Upper lobe of right lung (tissue), 1 donor: ENCODE data around the gene CPNE1. TPM values are rescaled to one million over a fixed set of nuclear protein-coding genes. Genes with fewer than 3 reads are reported as not detected.

Source experiments
- ATAC-seq: fragments of 200-7000 bp; cut with Tn5 transposase; one replicate; pipeline ENCODE4 v1.9.1; 2020; ENCODE audit warnings: mild to moderate bottlenecking, moderate library complexity
- DNase-seq: peaks from one replicate; pipeline ENCODE4 v3.0.0-alpha.2; 2020
- H3K27ac ChIP-seq: fragments of 200-600 bp; one replicate; pipeline ENCODE4 v1.8.0; 2022
- H3K27me3 ChIP-seq: fragments of 200-600 bp; one replicate; pipeline ENCODE4 v1.8.0; 2022; ENCODE audit warnings: mild to moderate bottlenecking
- H3K36me3 ChIP-seq: fragments of 200-600 bp; one replicate; pipeline ENCODE4 v1.8.0; 2022
- H3K4me1 ChIP-seq: fragments of 200-600 bp; one replicate; pipeline ENCODE4 v1.8.0; 2022
- H3K4me3 ChIP-seq: fragments of 200-600 bp; one replicate; pipeline ENCODE4 v1.8.0; 2022; ENCODE audit warnings: mild to moderate bottlenecking
- H3K9me3 ChIP-seq: fragments of 200-600 bp; one replicate; pipeline ENCODE4 v1.8.0; 2022
- CTCF ChIP-seq: fragments of 200-600 bp; IDR thresholded peaks from one replicate; pipeline ENCODE4 v1.8.0; 2022; ENCODE audit warnings: antibody characterized with exemption
- intact Hi-C: fragments of 100-400 bp; cut with DNase I; formaldehyde crosslinking; loops from one replicate; pipeline ENCODE4 v1.11.0; 2022
- total RNA-seq: library from RNA; stranded (reverse); fragmentation: NEBNext Ultra II Directional; extraction: Animal tissue kit (Norgen Biotek cat#: 25700); gene quantifications from one replicate; pipeline ENCODE4 v1.2.1, GENCODE V29; 2021
- donor health status: DM: no; HTN: yes; CAD: no; lungs with severe emphysema.

The CPNE1 gene
- total RNA-seq, 1 donor from 2014 or later: 179 TPM

GRCh38 chr20:35698298-35699126 is 33.8 kb upstream of the CPNE1 start:
- no peaks in the 10 kb centered on the region for H3K27me3 ChIP-seq
- intact Hi-C loops: no loop called here
- peaks cover 53% of the 10 kb centered on the region for H3K36me3 ChIP-seq
- no peak for TF ChIP-seq CTCF
- peak overlapping the region; percentile 69 for H3K4me3 ChIP-seq
- H3K4me1 ChIP-seq: peaks cover 17% of the 10 kb centered on the region
- ATAC-seq (peak; percentile 48), DNase-seq (peak; percentile 28)
- peak overlapping the region; percentile 87 for H3K27ac ChIP-seq
- H3K9me3 ChIP-seq: no peaks in the 10 kb centered on the region

GRCh38 chr20:35697696-35698297 is 33.1 kb upstream of the CPNE1 start:
- H3K9me3 ChIP-seq: no peaks in the 10 kb centered on the region
- no peak overlapping the region for H3K4me3 ChIP-seq
- H3K36me3 ChIP-seq: peaks cover 53% of the 10 kb centered on the region
- TF ChIP-seq CTCF: no peak
- DNase-seq: peak; percentile 21
- ATAC-seq: no peak
- H3K4me1 ChIP-seq: peaks cover 17% of the 10 kb centered on the region
- intact Hi-C loops: no loop called here
- H3K27ac ChIP-seq: no peak overlapping the region
- no peaks in the 10 kb centered on the region for H3K27me3 ChIP-seq

GRCh38 chr20:35695978-35696377 is 31.3 kb upstream of the CPNE1 start:
- peaks cover 17% of the 10 kb centered on the region for H3K4me1 ChIP-seq
- peaks cover 51% of the 10 kb centered on the region for H3K36me3 ChIP-seq
- no peak overlapping the region for H3K27ac ChIP-seq
- DNase-seq (no peak), ATAC-seq (no peak)
- no peak overlapping the region for H3K4me3 ChIP-seq
- H3K27me3 ChIP-seq: no peaks in the 10 kb centered on the region
- no peak for TF ChIP-seq CTCF
- intact Hi-C loops: no loop called here
- H3K9me3 ChIP-seq: no peaks in the 10 kb centered on the region

- no peaks in the 10 kb centered on the region for H3K27me3 ChIP-seq
- ATAC-seq (no peak), DNase-seq (no peak)
- H3K36me3 ChIP-seq: peaks cover 58% of the 10 kb centered on the region
- H3K27ac ChIP-seq: no peak overlapping the region
- intact Hi-C loops: no loop called here
- peaks cover 13% of the 10 kb centered on the region for H3K4me1 ChIP-seq
- H3K9me3 ChIP-seq: no peaks in the 10 kb centered on the region
- no peak overlapping the region for H3K4me3 ChIP-seq
- no peak for TF ChIP-seq CTCF
These were observed 30.6 kb upstream of the CPNE1 start for GRCh38 chr20:35695245-35695749.

GRCh38 chr20:35690265-35690664 is 25.6 kb upstream of the CPNE1 start:
- Histone ChIP-seq H3K27ac (no peak overlapping the region), H3K36me3 (peaks cover 75% of the 10 kb centered on the region), H3K4me3 (no peak overlapping the region), H3K4me1 (no peaks in the 10 kb centered on the region), H3K27me3 (no peaks in the 10 kb centered on the region), H3K9me3 (no peaks in the 10 kb centered on the region)
- intact Hi-C loops: no loop called here
- ATAC-seq: no peak
- peak; percentile 2 for DNase-seq
- TF ChIP-seq CTCF: no peak
